ENCODE results near the gene HOXA6.

HOXA6 gene

DNA sequence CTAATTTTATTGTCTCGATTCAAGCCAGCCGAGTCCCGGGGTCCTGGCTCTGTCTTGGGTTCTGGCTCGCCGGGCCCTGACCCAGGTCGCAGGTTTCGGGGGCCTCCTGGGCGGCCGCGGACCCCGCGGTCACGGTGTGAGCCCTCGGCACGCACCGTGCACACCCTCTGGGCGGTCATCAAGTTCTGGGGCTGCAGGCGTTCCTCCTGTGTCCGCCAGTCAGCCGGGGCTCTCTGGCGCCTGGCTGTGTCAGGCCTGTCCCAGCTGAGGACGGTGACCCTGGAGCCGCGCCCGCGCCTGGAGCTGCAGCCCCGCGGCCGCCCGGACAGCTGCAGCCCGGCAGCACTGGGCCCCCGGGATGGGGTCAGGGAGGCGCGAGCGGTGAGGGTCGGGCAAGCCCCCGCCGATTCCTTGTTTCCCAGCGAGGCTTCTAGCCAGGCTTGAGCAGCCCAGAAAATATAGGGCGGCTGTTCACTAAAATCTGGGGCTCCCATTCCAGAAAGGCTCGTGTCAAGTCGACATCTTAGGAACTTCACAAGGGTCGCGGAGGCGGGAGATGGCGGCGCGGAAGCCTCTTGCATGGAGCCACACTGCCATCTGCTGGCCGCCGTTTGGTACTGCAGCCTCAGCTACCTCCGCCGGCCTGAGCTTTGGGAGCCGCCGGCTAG, 13.1 kb upstream of the HOXA6 start:
- peak; percentile 82 for DNase-seq

DNA sequence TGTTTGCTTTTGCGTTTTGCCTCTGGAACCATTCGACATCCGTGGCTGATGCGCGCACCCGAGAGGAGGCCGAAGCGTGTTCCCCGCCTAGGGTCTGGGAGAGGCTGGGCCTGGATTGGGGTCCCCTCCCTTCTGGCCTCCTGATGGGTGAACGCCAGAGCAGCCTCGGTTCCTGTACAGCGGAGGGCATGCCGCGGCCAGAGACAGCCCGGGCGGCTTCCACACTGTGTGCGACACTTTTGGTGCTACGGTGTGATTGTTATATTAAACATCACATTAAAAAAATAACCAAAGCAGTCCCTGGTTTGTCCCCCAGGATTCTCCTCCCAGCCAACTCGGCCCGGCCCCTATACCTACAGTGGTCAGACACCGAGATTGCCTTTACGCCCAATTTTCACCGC, 12.6 kb upstream of the HOXA6 start:
- no peak for DNase-seq

DNA sequence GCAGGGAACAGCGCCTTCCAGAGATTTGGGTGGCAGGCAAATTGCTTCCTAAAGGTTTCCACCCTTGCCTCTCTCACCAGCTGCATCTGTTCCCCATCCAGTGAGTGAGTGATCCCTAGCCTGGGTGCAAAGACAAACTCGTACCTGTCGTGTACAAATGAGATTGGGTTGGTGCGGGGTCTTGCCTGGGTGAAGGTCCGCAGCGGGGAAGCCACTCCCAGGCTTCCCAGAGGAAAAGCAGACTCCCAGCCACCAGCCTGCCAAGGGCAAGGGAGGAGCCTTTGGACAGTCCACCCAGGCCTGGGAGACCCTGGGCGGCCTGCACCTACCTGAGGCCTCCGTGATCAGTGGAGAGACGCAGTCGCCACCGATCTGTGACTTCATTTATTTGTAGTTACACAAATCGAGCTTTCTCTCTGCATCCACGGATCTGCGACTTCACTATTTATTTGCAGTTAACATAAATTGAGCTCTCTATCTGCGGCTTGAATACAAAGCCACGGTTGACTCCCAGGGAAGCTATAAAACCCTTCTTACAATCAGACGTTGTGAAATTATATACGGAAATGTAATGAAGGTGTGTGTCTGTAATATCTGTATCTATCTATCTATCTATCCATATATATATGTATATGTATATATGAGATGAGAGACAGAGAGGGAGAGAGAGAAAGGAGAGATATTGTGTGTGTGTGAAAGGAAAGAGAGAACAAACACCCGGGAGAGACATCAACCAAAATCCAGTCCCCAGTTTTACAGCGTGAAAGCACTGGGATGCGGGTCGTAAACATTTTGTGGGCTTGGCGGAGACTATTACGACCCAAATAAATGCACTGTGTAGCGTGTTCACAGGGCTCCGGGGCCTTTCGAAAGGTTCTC, 11.9 kb upstream of the HOXA6 start:
- no peak for DNase-seq

DNA sequence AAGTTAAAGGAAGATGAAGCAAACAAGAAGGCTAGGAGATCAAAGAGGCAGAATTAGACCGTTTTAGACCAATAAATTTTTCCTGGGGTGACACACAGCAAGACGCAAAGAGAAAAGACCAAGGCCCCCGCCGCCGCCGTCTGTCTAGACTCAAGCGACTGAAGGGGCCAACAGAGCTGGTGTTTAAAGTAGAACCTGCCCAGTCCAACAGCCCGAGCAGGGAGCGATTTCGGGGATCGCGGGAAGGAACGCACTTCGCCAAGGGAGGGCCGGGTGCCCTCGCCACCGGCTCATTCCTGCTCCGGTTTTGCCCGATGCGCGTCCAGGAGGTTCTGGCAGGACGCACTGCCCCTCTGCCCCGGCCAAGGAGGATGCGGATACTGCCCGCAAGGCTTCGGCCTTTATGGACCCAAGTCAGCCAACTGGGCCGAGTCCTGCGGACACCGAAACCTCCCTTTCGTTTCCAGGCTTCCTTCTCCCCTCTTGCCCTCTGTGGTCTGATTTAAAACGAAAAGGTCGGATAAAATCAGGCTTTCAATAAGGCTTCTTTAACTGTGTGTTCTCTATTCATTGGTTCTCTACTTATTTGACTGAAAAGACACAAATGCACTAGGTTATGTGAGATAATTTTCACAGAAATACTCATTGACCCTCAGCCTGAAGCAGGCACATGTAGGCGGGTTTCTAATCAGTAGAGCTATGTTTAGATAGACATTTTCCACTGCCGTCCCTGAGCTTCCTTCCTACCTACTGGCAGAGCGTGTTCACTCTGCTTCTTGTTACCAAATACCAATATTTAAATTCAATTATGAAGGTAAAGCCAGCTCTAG, 11.1 kb upstream of the HOXA6 start:
- no peak for DNase-seq

DNA sequence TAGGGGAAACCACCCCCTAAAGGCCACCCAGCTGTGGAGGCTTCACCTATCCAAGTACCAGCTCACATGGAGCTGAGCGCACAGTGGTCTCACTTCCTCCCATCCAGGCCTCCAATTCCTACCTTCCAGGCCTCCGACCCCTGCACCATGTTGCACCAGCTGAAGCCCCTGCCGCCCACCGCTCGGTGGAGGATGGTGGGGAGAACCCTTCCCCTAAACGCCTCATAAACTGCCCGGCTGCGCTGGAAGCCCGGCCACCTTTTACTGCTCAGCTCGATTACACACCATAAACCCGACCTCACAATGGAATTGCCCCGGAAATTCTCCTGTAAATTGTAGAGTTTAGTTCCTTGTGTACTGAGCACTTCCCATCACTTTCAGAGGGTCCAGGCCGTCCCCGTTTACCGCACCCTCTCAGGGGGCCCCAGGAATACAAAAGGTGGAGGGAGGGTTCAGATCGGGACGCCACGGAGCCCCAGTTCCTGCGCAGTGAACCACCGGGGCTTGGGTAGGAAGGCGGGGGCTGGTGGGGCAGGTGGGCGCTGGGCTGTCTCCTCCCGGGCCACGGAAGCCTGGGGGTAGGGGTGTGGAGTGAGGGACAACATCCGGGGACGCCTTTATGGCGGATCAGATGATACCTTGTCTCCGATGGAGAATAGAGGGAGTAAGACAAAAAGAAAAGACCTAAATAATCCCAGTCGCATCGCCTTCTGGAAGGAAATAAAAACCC, 10.3 kb upstream of the HOXA6 start:
- DNase-seq: no peak

DNA sequence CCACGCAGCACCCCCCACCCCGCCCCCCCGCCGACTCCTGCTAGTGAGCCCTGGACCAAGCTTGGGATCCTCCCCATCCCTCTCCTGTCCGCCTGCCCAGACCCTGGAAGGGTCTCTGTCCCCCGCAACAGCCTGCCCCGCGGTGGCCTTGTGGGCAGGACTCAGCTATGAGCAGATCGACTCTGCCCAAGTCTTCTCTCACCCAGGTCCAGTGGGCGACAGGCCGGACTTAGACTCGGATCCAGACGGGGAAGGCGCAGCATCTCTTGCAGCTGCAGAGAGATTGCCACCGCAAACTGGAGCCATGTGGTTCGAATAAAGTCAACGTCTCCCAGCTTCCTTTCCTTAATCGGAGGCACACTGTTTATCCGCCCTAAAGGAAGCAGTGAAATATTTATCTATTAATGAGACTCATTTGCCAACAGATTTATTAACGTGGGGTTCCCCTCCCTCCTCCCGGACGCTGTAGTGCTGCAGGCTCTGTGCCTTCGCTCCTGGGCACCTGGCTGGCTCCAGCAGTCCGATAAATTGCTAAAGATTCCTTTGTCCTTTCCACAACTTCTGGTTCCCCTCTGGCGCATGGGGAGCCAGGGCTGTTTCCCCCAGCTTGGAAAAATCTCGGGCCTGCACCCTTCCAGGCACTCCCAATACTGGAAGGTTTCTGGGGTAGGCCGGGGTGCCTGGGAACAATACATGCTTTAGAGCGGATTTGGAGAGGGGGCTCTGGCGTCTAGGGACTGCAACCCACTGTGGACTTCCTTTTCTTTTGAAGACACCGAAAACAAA, 9.5 kb upstream of the HOXA6 start:
- DNase-seq: no peak

DNA sequence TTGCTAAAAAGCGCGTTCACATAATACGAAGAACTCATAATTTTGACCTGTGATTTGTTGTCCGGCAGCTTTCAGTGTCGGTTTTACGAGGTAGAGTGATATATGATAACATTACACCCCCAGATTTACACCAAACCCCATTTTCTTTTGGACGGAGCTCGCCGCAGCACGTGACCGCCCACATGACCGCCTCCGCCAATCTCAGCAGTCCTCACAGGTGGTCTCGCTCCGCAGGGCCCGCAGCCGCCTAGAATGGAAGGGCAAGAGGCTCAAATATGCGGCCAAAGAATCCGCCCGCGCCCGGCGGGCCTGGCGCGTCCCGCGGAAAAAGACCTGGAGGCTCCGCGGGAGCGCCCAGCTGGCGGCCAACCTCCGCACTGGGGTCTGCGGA, 8.9 kb upstream of the HOXA6 start, which contains the start of gene HOXA7:
HOXA7 (minus strand) TSS at position 168 of the 391 bp plus-strand sequence; CDS start at position 38, 130 bp downstream.
- no peak for DNase-seq

DNA sequence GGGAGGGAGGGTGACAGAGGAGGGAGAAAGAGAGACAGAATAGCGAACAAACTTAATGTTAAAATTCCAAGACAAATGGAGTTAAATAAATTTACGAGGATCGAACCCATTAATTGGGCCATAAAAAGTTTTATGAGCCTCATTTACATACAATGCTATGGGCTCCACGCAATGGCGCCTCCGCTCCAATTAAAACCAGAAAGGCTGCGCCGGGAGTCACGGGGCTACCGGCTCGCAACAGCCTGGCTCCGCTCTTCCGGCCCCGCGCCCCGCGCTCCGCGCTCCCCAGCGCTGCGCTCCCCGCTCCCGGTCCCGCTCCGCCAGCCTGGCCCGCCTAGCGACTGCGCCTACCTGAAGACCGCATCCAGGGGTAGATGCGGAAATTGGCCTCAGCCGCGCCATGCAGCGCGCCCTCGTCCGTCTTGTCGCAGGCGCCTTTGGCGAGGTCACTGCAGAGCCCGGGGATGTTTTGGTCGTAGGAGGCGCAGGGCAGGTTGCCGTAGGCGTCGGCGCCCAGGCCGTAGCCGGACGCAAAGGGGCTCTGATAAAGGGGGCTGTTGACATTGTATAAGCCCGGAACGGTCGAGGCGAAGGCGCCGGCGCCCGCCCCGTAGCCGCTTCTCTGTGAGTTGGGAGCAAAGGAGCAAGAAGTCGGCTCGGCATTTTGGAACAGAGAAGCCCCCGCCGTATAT, 8.4 kb upstream of the HOXA6 start:
- DNase-seq: no peak

DNA sequence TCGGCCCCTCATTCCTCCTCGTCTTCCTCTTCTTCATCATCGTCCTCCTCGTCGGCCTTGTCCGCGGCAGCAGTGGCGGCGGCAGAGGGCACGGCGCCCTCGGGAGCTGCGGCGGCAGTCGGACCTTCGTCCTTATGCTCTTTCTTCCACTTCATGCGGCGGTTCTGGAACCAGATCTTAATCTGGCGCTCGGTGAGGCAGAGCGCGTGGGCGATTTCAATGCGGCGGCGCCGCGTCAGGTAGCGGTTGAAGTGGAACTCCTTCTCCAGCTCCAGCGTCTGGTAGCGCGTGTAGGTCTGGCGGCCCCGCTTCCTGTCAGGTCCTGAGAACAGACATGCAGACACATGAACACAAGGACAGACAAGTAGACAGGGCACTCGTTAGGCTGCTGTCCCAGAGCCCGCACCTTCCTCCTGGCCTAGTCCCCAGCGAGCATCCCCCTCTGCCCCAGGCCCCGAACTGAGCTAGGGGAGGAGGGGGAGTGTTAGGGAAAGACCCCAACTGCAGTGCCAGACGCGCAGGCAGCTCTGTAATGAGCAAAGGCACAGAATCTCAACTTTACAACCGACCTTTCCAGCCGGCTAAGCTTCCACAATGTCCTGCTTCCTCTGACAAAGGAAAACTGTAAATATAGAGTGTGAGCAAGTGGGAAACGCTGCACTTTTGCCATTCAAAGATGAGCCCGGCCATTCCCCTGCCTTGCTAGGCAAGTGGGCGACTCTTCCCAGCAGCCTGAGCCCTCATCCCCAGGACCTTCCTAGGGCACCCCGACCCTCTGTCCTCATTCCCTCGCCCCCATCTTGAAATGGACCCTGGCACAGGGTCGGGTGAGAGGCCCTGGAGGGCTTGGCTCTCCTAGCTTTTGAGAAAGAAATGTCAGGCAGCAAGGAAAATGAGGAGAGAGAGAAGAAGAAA, 7.6 kb upstream of the HOXA6 start:
- DNase-seq: peak; percentile 41

DNA sequence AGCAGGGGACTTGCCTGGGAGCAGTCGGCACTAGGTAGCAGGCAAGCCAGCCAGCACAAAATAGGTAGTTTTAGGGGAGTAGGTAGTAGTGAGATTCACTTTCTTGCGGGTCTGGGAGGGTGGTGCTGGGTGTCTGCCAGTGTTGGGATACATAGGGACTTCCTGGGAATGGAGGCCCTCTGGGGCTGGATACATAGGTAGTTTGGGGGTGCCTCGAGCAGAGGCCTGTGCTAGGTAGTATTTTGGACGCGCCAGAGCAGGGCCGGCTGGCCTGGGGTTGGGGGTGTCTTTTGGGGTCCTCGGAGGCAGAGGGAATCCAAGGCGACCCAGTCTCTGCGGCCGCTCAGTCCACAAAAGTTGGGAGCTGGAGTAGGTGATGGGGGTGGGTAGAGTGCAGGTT, 6.8 kb upstream of the HOXA6 start:
- no peak for DNase-seq

DNA sequence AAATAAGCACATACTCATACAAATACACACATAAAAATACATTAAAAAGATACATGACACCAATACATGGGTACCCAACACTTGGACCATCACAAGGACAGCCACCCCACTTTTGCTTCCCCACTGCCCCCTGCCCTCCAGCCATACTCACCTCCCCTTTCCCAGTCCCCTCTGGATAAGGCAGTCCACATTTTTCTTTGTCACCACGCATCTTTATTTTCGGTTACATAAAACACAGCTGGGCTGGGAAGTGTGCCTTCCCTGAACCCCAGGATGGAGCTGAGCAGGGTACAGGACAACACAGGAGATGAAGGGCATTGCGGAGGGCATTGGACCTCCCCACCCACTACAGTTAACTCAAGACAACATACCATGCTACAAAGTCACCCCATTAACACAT, 6.0 kb upstream of the HOXA6 start:
- no peak for DNase-seq

DNA sequence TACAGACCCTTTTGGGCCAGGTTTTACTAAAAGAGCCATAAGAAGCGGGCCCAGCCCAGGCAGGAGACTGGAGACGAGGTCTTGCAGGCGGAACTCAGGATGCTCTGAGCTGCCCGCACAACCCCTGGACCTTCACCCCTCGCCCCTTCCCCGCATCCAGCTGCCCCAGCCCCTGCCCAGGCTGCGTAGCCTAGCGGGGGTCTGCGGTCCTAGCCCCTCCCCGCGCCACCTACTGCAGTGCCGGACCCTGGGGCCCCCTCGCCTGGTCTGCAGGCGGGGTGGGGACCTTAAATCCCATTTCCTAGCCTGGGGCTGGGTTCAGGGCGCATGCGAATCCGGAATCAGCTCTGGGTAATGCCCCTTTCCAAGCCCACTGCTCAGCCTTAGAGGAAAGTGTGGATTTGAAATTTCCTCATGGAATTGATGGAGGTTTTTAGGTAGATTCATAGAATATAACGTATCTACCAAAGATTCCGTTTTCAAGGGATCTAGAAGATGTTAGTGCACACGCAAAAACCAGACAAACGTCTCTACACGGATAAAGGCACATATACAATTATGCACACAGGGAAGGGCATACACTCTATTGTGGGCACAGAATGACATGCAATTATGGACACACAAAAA, 5.4 kb upstream of the HOXA6 start:
- no peak for DNase-seq

DNA sequence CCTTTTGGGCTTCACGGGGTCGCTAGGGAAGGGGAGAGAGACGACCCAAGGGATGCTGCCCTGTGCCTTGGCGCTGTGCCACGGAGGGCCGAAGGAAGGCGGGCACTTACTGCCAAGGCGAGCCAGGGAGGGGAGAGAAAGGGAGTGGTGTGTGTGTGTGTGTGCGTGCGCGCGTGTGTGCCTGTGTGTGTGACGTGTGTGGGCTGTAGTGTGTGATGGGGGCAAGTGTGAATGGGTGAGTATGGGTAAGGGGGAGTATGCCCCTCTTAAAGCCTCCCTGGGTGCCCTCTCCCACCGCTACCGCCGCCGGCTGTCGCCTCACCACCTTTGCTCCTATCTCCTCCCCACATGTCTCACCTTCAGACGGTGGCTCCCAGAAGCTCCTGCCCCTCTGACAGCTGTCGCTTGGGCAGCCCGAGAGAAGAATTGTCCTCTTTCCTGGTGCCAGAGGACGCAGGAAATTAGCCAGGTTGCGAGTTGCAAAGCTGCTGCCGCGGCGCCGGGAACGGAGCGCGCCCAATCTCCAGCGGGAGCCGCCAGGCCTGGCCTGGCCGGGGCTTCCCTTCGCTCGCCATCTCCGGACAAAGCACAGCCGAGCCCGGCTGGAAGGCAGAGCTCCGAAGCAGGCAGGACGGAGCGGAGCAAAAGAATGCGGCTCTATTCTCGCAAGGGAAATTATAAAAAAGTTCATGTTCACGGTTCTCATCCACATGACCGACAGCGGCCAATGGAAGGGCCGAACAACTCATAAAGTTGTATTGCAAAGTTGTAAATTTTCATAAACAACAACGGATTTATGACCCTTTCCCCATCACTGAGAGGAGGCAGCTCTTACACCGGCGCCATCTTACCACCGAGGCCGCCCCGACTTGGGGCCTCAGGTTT, 4.6 kb upstream of the HOXA6 start, which contains the start of gene HOXA3:
HOXA3 (minus strand) TSS at position 653 of the 885 bp plus-strand sequence. CDS start 41,943 bp downstream, outside the sequence.
- DNase-seq: no peak

DNA sequence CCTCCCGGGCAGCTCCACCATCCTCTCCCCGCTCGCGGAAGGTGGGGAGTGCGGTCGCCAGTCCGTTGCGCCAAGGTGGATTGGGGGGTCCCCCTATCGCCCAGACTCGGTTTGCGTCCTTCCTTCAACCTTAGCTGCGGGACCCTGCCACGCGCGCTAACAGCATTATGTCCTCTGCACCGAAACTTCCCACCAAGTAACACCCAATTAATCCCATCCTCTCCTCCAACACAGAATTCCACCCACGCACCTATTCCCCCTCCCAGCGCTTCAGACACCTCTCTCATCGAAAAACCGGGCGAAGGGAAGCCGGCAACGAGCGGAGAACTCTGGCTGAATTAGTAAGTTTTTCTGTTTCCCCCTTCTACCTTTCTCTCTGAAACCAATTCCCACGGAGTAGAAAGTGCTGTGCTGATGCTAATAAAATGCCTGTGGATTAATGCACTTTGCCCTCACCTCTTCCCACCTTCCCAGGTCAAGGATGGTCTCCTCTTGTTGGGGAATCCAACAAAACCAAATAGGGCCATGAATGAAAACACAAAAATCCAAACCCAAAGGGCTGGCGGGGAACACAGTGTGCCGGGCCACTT, 3.9 kb upstream of the HOXA6 start:
- DNase-seq: no peak

DNA sequence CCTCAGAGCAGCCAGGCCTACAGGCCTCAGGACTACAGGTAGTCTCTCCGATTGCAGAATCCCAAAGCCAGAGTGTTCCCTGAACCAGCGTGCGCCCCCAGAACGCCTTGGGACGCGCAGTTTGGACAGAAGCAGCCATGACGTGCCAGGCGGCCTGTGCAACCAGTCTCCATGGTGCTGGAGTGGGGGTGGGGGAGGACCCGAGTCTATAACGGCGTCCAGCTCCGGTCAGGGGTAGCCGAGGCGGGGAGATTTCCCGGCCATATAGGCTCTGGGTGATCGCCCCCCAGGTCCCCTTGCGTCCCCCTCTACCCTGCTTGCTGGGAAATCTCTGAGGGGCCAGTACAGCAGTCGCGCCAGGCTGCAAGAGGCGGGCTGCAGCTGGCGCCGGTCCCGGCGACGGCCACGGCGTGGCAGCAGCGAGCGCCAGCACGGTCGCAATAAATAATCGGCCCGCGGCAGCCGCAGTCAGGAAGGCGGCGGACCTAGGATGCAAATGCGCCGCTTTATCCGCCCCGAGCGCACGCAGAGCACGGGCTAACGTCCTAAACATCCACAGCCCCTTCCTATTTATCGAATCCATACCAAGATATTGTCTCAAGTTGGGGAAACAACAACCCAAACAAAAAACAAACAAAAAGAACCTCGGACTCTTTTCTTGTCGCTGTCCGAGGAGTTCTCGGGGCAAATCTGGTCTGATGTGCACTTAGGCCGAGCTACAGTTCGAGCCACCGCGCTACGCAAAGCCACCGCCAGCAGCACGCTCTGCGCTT, 3.2 kb upstream of the HOXA6 start:
- DNase-seq: peak; percentile 57

DNA sequence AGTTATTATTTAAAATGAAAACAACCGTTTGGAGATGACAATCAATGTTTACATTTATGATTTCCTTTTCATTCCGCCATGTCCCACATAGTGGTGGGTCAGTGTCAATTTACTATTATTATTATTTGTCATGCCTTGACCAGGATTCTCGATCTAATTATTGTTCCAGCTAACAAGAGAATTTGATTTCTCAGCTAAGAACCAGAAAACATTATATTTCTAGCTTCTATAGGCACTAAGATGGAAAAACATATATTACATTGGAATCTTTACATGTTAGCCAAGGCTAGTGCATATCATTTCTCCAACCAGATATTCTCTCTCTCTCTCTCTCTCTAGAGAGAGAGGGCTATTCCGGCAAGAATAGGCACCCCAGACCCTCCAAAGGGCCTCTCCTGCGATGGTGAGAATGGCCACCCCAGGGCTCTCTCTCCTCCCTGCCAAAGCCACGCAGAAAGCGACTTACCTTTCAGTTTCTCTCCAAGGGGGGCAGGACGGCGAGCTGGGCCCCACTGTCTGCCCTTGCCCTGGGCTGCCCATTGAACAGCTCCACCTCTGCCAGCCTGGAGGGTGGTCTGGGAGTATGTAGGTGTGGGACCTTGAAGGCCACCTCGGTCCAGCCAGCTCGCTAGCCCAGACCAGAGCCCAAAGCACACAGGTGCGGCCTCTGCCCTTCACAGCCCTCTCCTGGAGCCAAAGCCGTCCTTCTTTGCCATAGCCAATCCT, 2.4 kb upstream of the HOXA6 start:
- DNase-seq: no peak
